CD1c-positive myeloid dendritic cell (primary cell): ENCODE data around the gene PLPPR2.
"Not testable (repeated sequence)": the region's sequence is repeated elsewhere in the genome, so short reads cannot be mapped to it uniquely, and the experiment has no call there.

ENCODE experiments used
- DNase-seq: peaks from one replicate; pipeline ENCODE4 v3.0.0-alpha.2; 2016; ENCODE audit errors: extremely low spot score

PLPPR2 gene

GRCh38 chr19:11355160-11356073 lies at the start of gene PLPPR2:
Gene PLPPR2, plus strand, starts transcription at chr19:11355432. Its CDS starts 2,242 bp downstream, at chr19:11357674.
- peak; percentile 96 for DNase-seq

- no peak for DNase-seq
These were observed 48.9 kb upstream of the PLPPR2 start for GRCh38 chr19:11306337-11306736.

GRCh38 chr19:11320278-11320995 lies 34.8 kb upstream of the PLPPR2 start:
- DNase-seq = peak; percentile 48

GRCh38 chr19:11321191-11322126 lies 33.8 kb upstream of the PLPPR2 start:
- DNase-seq = peak; percentile 31

GRCh38 chr19:11322269-11323024 lies 32.8 kb upstream of the PLPPR2 start:
- peak; percentile 70 for DNase-seq

- no peak for DNase-seq
These were observed 31.6 kb upstream of the PLPPR2 start for GRCh38 chr19:11323601-11324078.

- DNase-seq = peak; percentile 88
These were observed 31.1 kb upstream of the PLPPR2 start for GRCh38 chr19:11324079-11324661.

GRCh38 chr19:11324748-11325389 lies 30.4 kb upstream of the PLPPR2 start:
- no peak for DNase-seq

GRCh38 chr19:11325544-11325943 lies 29.7 kb upstream of the PLPPR2 start:
- DNase-seq = no peak

- DNase-seq = no peak
These were observed 25.1 kb upstream of the PLPPR2 start for GRCh38 chr19:11330127-11330526.

- DNase-seq = no peak
These were observed 23.7 kb upstream of the PLPPR2 start for GRCh38 chr19:11331502-11331901.

GRCh38 chr19:11332822-11333221 lies 22.4 kb upstream of the PLPPR2 start:
- no peak for DNase-seq

- not testable (repeated sequence) for DNase-seq
These were observed 21.4 kb upstream of the PLPPR2 start for GRCh38 chr19:11333838-11334237.

GRCh38 chr19:11335449-11336146 lies 19.6 kb upstream of the PLPPR2 start:
- no peak for DNase-seq

GRCh38 chr19:11337080-11337479 lies 18.2 kb upstream of the PLPPR2 start:
- DNase-seq = peak; percentile 24

GRCh38 chr19:11338121-11338520 lies 17.1 kb upstream of the PLPPR2 start:
- no peak for DNase-seq

GRCh38 chr19:11338569-11339253 lies 16.5 kb upstream of the PLPPR2 start:
- DNase-seq = no peak

- DNase-seq = peak; percentile 90
These were observed 15.8 kb upstream of the PLPPR2 start, which contains the start of gene RAB3D for GRCh38 chr19:11339254-11340098. Gene RAB3D, minus strand, starts transcription at chr19:11339657. Its CDS starts 2,258 bp downstream, at chr19:11337399.
